HL-60 (cell line): ENCODE measurements around the gene KIF12.

ENCODE experiments used
- DNase-seq, 2 experiments: peaks; one replicate each; pipeline ENCODE4 v3.0.0-alpha.2; 2010 to 2020; ENCODE audit warnings: low read depth in 1 of 2, low spot score in 1 of 2
- H3K27ac ChIP-seq: fragments of 250-450 bp; sonication (Bioruptor Pico); replicated peaks from 2 replicates; pipeline ENCODE4 v1.5.1; 2020; ENCODE audit warnings: mild to moderate bottlenecking, moderate library complexity
- H3K27me3 ChIP-seq: fragments of 250-450 bp; sonication (Bioruptor Pico); 2 replicates; pipeline ENCODE4 v1.5.1; 2021; ENCODE audit warnings: mild to moderate bottlenecking, moderate library complexity; ENCODE audit not compliant: insufficient read depth, poor library complexity, severe bottlenecking
- H3K4me3 ChIP-seq: replicated peaks from 2 replicates; pipeline ENCODE4 v1.5.1; 2011; ENCODE audit warnings: mild to moderate bottlenecking, control low read depth, low read length; ENCODE audit not compliant: insufficient read depth
- GABPA ChIP-seq: IDR thresholded peaks from 2 replicates; pipeline ENCODE4 v1.6.1; 2012; ENCODE audit warnings: low read depth
- POLR2AphosphoS5 ChIP-seq: IDR thresholded peaks from 2 replicates; pipeline ENCODE4 v1.6.1; 2012; ENCODE audit warnings: low read depth
- SPI1 ChIP-seq: IDR thresholded peaks from 2 replicates; pipeline ENCODE4 v1.6.1; 2012; ENCODE audit warnings: low read depth, mild to moderate bottlenecking, borderline replicate concordance
- TF ChIP-seq, protein P1 (sequence below): IDR thresholded peaks from 2 replicates; pipeline ENCODE4 v1.6.1; 2012; ENCODE audit warnings: low read depth; ENCODE audit not compliant: insufficient replicate concordance
- TF ChIP-seq, protein P2 (sequence below): IDR thresholded peaks from one replicate; pipeline ENCODE4 v1.5.1; 2011; ENCODE audit warnings: low read length, control low read depth, inconsistent platforms; ENCODE audit not compliant: insufficient read depth

Gene KIF12

DNA sequence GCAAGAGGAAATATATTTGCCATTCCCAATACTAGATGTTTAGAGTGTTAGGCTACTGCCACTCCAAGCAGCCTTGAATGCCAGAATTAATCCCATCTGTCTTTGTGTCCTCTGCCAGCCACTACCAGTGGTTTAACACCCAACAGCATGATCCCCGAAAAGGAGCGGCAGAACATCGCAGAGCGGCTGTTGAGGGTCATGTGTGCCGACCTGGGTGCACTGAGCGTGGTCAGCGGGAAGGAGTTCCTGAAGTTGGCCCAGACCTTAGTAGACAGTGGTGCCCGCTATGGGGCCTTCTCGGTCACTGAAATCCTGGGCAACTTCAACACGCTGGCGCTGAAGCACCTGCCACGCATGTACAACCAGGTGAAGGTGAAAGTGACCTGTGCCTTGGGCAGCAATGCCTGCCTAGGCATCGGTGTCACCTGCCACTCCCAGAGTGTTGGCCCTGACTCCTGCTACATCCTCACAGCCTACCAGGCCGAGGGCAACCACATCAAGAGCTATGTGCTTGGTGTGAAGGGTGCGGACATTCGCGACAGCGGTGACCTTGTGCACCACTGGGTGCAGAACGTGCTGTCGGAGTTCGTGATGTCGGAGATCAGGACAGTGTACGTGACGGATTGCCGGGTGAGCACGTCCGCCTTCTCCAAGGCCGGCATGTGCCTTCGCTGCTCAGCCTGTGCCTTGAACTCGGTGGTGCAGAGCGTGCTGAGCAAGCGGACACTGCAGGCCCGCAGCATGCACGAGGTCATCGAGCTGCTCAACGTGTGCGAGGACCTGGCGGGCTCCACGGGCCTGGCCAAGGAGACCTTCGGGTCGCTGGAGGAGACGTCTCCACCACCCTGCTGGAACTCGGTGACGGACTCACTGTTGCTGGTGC lies 50.3 kb downstream of the KIF12 start:
- TF ChIP-seq, protein P1, sequence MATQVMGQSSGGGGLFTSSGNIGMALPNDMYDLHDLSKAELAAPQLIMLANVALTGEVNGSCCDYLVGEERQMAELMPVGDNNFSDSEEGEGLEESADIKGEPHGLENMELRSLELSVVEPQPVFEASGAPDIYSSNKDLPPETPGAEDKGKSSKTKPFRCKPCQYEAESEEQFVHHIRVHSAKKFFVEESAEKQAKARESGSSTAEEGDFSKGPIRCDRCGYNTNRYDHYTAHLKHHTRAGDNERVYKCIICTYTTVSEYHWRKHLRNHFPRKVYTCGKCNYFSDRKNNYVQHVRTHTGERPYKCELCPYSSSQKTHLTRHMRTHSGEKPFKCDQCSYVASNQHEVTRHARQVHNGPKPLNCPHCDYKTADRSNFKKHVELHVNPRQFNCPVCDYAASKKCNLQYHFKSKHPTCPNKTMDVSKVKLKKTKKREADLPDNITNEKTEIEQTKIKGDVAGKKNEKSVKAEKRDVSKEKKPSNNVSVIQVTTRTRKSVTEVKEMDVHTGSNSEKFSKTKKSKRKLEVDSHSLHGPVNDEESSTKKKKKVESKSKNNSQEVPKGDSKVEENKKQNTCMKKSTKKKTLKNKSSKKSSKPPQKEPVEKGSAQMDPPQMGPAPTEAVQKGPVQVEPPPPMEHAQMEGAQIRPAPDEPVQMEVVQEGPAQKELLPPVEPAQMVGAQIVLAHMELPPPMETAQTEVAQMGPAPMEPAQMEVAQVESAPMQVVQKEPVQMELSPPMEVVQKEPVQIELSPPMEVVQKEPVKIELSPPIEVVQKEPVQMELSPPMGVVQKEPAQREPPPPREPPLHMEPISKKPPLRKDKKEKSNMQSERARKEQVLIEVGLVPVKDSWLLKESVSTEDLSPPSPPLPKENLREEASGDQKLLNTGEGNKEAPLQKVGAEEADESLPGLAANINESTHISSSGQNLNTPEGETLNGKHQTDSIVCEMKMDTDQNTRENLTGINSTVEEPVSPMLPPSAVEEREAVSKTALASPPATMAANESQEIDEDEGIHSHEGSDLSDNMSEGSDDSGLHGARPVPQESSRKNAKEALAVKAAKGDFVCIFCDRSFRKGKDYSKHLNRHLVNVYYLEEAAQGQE, result no peak
- TF ChIP-seq, protein P2, sequence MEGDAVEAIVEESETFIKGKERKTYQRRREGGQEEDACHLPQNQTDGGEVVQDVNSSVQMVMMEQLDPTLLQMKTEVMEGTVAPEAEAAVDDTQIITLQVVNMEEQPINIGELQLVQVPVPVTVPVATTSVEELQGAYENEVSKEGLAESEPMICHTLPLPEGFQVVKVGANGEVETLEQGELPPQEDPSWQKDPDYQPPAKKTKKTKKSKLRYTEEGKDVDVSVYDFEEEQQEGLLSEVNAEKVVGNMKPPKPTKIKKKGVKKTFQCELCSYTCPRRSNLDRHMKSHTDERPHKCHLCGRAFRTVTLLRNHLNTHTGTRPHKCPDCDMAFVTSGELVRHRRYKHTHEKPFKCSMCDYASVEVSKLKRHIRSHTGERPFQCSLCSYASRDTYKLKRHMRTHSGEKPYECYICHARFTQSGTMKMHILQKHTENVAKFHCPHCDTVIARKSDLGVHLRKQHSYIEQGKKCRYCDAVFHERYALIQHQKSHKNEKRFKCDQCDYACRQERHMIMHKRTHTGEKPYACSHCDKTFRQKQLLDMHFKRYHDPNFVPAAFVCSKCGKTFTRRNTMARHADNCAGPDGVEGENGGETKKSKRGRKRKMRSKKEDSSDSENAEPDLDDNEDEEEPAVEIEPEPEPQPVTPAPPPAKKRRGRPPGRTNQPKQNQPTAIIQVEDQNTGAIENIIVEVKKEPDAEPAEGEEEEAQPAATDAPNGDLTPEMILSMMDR, result no peak
- TF ChIP-seq SPI1 (no peak), GABPA (no peak), POLR2AphosphoS5 (no peak)
- Histone ChIP-seq H3K27me3 (no peaks in the 10 kb centered on the region), H3K27ac (no peak overlapping the region), H3K4me3 (no peak overlapping the region)
- DNase-seq, result no peak

DNA sequence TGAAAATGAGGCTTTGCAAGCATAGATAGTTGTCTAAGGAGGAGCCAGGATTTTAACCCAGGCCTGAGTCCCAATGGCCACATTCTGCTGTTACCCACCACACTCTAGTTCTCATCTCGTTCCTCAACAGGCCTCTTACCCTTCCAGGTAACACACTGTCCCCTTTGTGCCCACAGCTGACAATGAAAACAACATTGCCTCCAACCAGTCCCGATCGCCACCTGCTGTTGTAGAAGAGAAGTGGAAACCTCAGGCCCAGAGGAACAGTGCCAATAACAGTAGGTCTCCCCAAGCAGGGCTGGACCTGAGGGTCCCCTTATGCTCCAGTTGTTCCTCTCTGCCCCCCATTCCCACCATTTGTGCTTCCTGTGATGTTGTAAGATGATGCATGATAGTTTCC lies 51.4 kb downstream of the KIF12 start:
- no peak for DNase-seq
- Histone ChIP-seq H3K4me3 (no peak overlapping the region), H3K27me3 (no peaks in the 10 kb centered on the region), H3K27ac (no peak overlapping the region)
- TF ChIP-seq, protein P2, result no peak
- TF ChIP-seq POLR2AphosphoS5 (no peak), SPI1 (no peak), GABPA (no peak)
- TF ChIP-seq, protein P1, result no peak

DNA sequence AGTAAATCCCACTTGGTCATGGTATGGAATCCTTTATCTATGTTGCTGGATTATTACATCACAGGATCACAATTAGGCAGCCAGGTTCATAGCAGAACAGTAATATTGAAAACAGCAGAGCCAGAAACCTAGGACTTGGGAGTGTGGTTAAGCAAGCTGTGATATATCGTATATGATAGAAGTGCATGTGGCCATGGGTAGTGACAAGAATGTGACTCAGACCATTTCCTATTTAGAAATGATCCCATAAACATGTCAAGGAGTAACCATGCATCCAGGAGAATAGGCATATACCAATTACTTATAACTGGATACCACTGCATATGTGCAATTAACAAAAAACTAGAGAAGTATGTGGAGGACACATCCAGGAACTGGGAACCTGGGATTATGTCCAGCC lies 52.2 kb downstream of the KIF12 start:
- no peak overlapping the region for H3K27ac ChIP-seq
- H3K4me3 ChIP-seq, result no peak overlapping the region
- no peaks in the 10 kb centered on the region for H3K27me3 ChIP-seq
- TF ChIP-seq, protein P1, result no peak
- TF ChIP-seq GABPA, result no peak
- TF ChIP-seq POLR2AphosphoS5, result no peak
- no peak for TF ChIP-seq SPI1
- TF ChIP-seq, protein P2, result no peak
- no peak for DNase-seq
